Measurements from ENCODE around the gene NR2F1.

Gene NR2F1

GRCh38 chr5:93601071-93601801, 18.2 kb downstream of the NR2F1 start:
- WGBS, 2 experiments (ENCODE audit: insufficient coverage in 2 of 2): 11 to 13% methylated on average over 2 of the region's 3 CpGs
- H3K9me3 ChIP-seq (ENCODE audit: control insufficient read depth, low read length): no peaks in the 10 kb centered on the region
- H3K4me1 ChIP-seq (ENCODE audit: control insufficient read depth, insufficient read depth, low read length, poor library complexity, severe bottlenecking): peaks cover 4% of the 10 kb centered on the region
- no peaks in the 10 kb centered on the region for H3K36me3 ChIP-seq (ENCODE audit: control insufficient read depth, insufficient read depth, low read length)
- no peak overlapping the region for H3K27ac ChIP-seq (ENCODE audit: low read depth, low read length, severe bottlenecking)
- H3K4me3 ChIP-seq (ENCODE audit: extremely low read depth, insufficient read depth, low read length, poor library complexity, severe bottlenecking): no peak overlapping the region

- H3K36me3 ChIP-seq (ENCODE audit: control insufficient read depth, insufficient read depth, low read length): no peaks in the 10 kb centered on the region
- H3K4me3 ChIP-seq (ENCODE audit: extremely low read depth, insufficient read depth, low read length, poor library complexity, severe bottlenecking): no peak overlapping the region
- H3K27ac ChIP-seq (ENCODE audit: low read depth, low read length, severe bottlenecking): no peak overlapping the region
- H3K9me3 ChIP-seq (ENCODE audit: control insufficient read depth, low read length): no peaks in the 10 kb centered on the region
- 2 to 5% methylated on average over 5 to 8 of the region's 9 CpGs for WGBS, 2 experiments (ENCODE audit: insufficient coverage in 2 of 2)
- peaks cover 1% of the 10 kb centered on the region for H3K4me1 ChIP-seq (ENCODE audit: control insufficient read depth, insufficient read depth, low read length, poor library complexity, severe bottlenecking)
Measured at GRCh38 chr5:93601802-93602155, 18.8 kb downstream of the NR2F1 start.

- Histone ChIP-seq H3K4me3 (ENCODE audit: extremely low read depth, insufficient read depth, low read length, poor library complexity, severe bottlenecking) (no peak overlapping the region), H3K4me1 (ENCODE audit: control insufficient read depth, insufficient read depth, low read length, poor library complexity, severe bottlenecking) (peaks cover 5% of the 10 kb centered on the region)
- 0 to 2% methylated on average over 27 to 32 of the region's 39 CpGs for WGBS, 2 experiments (ENCODE audit: insufficient coverage in 2 of 2)
Measured at GRCh38 chr5:93602241-93603077, 19.4 kb downstream of the NR2F1 start.

GRCh38 chr5:93603078-93603792, 20.2 kb downstream of the NR2F1 start:
- WGBS, 2 experiments (ENCODE audit: insufficient coverage in 2 of 2): 0 to 17% methylated on average over 1 of the region's 8 CpGs
- H3K4me1 ChIP-seq (ENCODE audit: control insufficient read depth, insufficient read depth, low read length, poor library complexity, severe bottlenecking): peaks cover 5% of the 10 kb centered on the region
- H3K4me3 ChIP-seq (ENCODE audit: extremely low read depth, insufficient read depth, low read length, poor library complexity, severe bottlenecking): no peak overlapping the region

More at GRCh38 chr5:93602241-93603077, 19.4 kb downstream of the NR2F1 start:
- H3K27ac ChIP-seq (ENCODE audit: low read depth, low read length, severe bottlenecking): no peak overlapping the region
- no peaks in the 10 kb centered on the region for H3K9me3 ChIP-seq (ENCODE audit: control insufficient read depth, low read length)
- H3K36me3 ChIP-seq (ENCODE audit: control insufficient read depth, insufficient read depth, low read length): no peaks in the 10 kb centered on the region

GRCh38 chr5:93603793-93604643, 21.0 kb downstream of the NR2F1 start:
- WGBS, 2 experiments (ENCODE audit: insufficient coverage in 2 of 2): 2 to 4% methylated on average over 32 to 52 of the region's 58 CpGs
- H3K36me3 ChIP-seq (ENCODE audit: control insufficient read depth, insufficient read depth, low read length): no peaks in the 10 kb centered on the region
- no peaks in the 10 kb centered on the region for H3K9me3 ChIP-seq (ENCODE audit: control insufficient read depth, low read length)
- H3K27ac ChIP-seq (ENCODE audit: low read depth, low read length, severe bottlenecking): no peak overlapping the region
- H3K4me3 ChIP-seq (ENCODE audit: extremely low read depth, insufficient read depth, low read length, poor library complexity, severe bottlenecking): no peak overlapping the region
- H3K4me1 ChIP-seq (ENCODE audit: control insufficient read depth, insufficient read depth, low read length, poor library complexity, severe bottlenecking): peaks cover 5% of the 10 kb centered on the region

More at GRCh38 chr5:93603078-93603792, 20.2 kb downstream of the NR2F1 start:
- no peaks in the 10 kb centered on the region for H3K36me3 ChIP-seq (ENCODE audit: control insufficient read depth, insufficient read depth, low read length)
- H3K27ac ChIP-seq (ENCODE audit: low read depth, low read length, severe bottlenecking): no peak overlapping the region
- no peaks in the 10 kb centered on the region for H3K9me3 ChIP-seq (ENCODE audit: control insufficient read depth, low read length)

GRCh38 chr5:93604644-93605515, 21.9 kb downstream of the NR2F1 start:
- Histone ChIP-seq H3K27ac (ENCODE audit: low read depth, low read length, severe bottlenecking) (no peak overlapping the region), H3K4me3 (ENCODE audit: extremely low read depth, insufficient read depth, low read length, poor library complexity, severe bottlenecking) (no peak overlapping the region), H3K36me3 (ENCODE audit: control insufficient read depth, insufficient read depth, low read length) (no peaks in the 10 kb centered on the region), H3K4me1 (ENCODE audit: control insufficient read depth, insufficient read depth, low read length, poor library complexity, severe bottlenecking) (peaks cover 5% of the 10 kb centered on the region), H3K9me3 (ENCODE audit: control insufficient read depth, low read length) (no peaks in the 10 kb centered on the region)
- WGBS, 2 experiments (ENCODE audit: insufficient coverage in 2 of 2): no CpG with 5 or more reads among the region's 10 CpGs

GRCh38 chr5:93606382-93606752, 23.3 kb downstream of the NR2F1 start:
- H3K36me3 ChIP-seq (ENCODE audit: control insufficient read depth, insufficient read depth, low read length): no peaks in the 10 kb centered on the region
- H3K4me1 ChIP-seq (ENCODE audit: control insufficient read depth, insufficient read depth, low read length, poor library complexity, severe bottlenecking): peaks cover 5% of the 10 kb centered on the region
- H3K4me3 ChIP-seq (ENCODE audit: extremely low read depth, insufficient read depth, low read length, poor library complexity, severe bottlenecking): no peak overlapping the region
- no peaks in the 10 kb centered on the region for H3K9me3 ChIP-seq (ENCODE audit: control insufficient read depth, low read length)
- H3K27ac ChIP-seq (ENCODE audit: low read depth, low read length, severe bottlenecking): no peak overlapping the region

GRCh38 chr5:93607367-93608258, 24.6 kb downstream of the NR2F1 start:
- Histone ChIP-seq H3K4me1 (ENCODE audit: control insufficient read depth, insufficient read depth, low read length, poor library complexity, severe bottlenecking) (peaks cover 5% of the 10 kb centered on the region), H3K4me3 (ENCODE audit: extremely low read depth, insufficient read depth, low read length, poor library complexity, severe bottlenecking) (no peak overlapping the region), H3K27ac (ENCODE audit: low read depth, low read length, severe bottlenecking) (no peak overlapping the region)

GRCh38 chr5:93608855-93609254, 25.8 kb downstream of the NR2F1 start:
- 0% methylated on average over 1 of the region's 4 CpGs for WGBS, 2 experiments (ENCODE audit: insufficient coverage in 2 of 2)
- Histone ChIP-seq H3K4me1 (ENCODE audit: control insufficient read depth, insufficient read depth, low read length, poor library complexity, severe bottlenecking) (peaks cover 5% of the 10 kb centered on the region), H3K27ac (ENCODE audit: low read depth, low read length, severe bottlenecking) (no peak overlapping the region), H3K36me3 (ENCODE audit: control insufficient read depth, insufficient read depth, low read length) (no peaks in the 10 kb centered on the region), H3K4me3 (ENCODE audit: extremely low read depth, insufficient read depth, low read length, poor library complexity, severe bottlenecking) (no peak overlapping the region), H3K9me3 (ENCODE audit: control insufficient read depth, low read length) (no peaks in the 10 kb centered on the region)

More at GRCh38 chr5:93607367-93608258, 24.6 kb downstream of the NR2F1 start:
- 3% methylated on average over 13 to 14 of the region's 19 CpGs for WGBS, 2 experiments (ENCODE audit: insufficient coverage in 2 of 2)
- Histone ChIP-seq H3K36me3 (ENCODE audit: control insufficient read depth, insufficient read depth, low read length) (no peaks in the 10 kb centered on the region), H3K9me3 (ENCODE audit: control insufficient read depth, low read length) (no peaks in the 10 kb centered on the region)

Data from mesodermal cell (in vitro differentiated cells).